CD4-positive, alpha-beta T cell treated with Interleukin-6 for 4 hours (primary cell): ENCODE measurements around the gene TIGD3.
"Not testable (repeated sequence)": the region's sequence is repeated elsewhere in the genome, so short reads cannot be mapped to it uniquely, and the experiment has no call there.

Experiments used
- DNase-seq: peaks from one replicate; pipeline ENCODE4 v3.0.0-alpha.2; 2020; ENCODE audit warnings: mixed read lengths

The TIGD3 gene

GRCh38 chr11:65327021-65327420, 27.5 kb upstream of the TIGD3 start:
- DNase-seq: no peak

- no peak for DNase-seq
Measured at GRCh38 chr11:65329478-65329877, 25.1 kb upstream of the TIGD3 start.

GRCh38 chr11:65329944-65330403, 24.6 kb upstream of the TIGD3 start:
- peak; percentile 92 for DNase-seq

DNA sequence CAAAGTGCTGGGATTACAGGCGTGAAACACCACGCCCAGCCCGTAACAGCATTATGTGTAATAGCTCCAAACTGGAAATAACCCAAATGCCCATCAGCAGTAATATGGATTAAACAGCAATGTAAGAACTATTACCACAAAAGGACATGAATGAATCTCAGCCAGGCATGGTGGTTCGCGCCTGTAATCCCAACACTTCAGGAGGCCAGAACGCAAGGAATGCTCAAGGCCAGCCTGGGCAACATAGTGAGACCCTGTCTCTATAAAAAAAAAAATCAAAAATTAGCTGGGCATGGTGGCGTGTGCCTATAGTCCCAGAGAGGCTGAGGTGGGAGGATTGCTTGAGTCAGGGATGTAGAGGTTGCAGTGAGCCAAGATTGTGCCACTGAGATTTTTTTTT, 24.0 kb upstream of the TIGD3 start:
- no peak for DNase-seq

DNA sequence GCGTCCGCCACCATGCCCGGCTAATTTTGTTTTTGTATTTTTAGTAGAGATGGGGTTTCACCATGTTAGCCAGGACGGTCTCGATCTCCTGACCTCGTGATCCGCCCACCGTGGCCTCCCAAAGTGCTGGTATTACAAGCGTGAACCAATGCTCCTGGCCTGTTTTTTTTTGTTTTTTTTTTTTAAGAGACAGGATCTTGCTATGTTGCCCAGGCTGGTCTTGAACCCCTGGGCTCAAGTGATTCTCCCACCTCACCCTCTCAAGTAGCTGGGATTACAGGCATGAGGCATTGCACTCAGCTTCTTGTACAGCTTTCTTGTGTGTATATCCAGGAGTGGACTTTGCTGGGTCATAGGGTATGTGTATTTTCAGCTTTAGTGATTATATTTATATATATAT, 22.0 kb upstream of the TIGD3 start:
- not testable (repeated sequence) for DNase-seq

DNA sequence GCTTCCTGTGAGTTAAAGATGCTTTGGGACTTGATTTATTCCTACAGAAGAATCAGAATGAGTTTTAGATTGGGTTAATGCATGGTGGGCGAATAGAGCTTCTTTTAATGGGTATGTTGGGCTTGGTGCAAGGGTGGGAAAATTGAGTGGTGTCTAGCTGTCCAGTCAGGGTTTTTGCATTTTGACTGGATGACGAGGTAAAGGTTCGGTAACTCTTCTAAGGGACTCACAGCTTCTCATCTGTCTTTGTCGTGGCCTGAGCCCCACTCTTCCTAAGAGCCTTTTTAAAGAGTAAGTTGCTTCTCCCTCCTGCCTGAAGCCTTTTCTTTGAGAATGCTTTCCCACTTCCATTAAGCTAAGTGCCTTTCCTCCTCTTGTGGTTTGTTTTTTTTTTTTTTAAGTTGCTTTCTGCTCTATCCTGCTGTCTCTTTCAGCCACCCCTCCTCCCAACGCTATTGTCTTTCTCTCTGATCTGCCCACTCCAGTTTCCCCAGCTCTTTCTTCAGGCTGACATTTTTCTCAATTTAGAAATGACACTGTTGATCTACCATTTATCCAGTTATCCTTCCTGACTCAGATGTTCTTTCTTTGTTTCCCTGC, 19.8 kb upstream of the TIGD3 start:
- DNase-seq: no peak

GRCh38 chr11:65338676-65339075, 15.9 kb upstream of the TIGD3 start:
- no peak for DNase-seq

- DNase-seq: no peak
Measured at GRCh38 chr11:65340226-65340625, 14.3 kb upstream of the TIGD3 start.

- DNase-seq: no peak
Measured at GRCh38 chr11:65341856-65342255, 12.7 kb upstream of the TIGD3 start.

GRCh38 chr11:65351511-65351910, 3.0 kb upstream of the TIGD3 start:
- DNase-seq: no peak

GRCh38 chr11:65352783-65353182, 1.8 kb upstream of the TIGD3 start:
- no peak for DNase-seq

- DNase-seq: no peak
Measured at GRCh38 chr11:65353376-65353775, 1.2 kb upstream of the TIGD3 start.

DNA sequence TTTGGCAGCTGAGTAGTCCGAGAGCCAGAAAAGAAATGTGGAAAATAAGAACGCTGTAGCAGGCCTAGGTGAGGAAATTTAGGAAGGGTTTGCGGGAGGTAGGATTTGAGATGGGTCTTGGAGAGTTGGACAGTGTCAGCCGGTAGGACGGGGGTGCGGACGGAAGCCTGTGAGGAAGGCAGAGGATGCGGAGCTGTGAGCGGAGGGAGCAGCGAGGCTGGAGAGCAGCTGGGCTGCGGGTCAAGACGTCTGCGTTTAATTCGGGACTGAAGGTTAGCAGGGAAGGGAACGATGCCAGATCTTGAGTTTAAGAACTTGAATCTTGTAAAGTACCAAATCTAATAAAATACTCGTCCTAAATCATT, 669 bp upstream of the TIGD3 start:
- DNase-seq: no peak

DNA sequence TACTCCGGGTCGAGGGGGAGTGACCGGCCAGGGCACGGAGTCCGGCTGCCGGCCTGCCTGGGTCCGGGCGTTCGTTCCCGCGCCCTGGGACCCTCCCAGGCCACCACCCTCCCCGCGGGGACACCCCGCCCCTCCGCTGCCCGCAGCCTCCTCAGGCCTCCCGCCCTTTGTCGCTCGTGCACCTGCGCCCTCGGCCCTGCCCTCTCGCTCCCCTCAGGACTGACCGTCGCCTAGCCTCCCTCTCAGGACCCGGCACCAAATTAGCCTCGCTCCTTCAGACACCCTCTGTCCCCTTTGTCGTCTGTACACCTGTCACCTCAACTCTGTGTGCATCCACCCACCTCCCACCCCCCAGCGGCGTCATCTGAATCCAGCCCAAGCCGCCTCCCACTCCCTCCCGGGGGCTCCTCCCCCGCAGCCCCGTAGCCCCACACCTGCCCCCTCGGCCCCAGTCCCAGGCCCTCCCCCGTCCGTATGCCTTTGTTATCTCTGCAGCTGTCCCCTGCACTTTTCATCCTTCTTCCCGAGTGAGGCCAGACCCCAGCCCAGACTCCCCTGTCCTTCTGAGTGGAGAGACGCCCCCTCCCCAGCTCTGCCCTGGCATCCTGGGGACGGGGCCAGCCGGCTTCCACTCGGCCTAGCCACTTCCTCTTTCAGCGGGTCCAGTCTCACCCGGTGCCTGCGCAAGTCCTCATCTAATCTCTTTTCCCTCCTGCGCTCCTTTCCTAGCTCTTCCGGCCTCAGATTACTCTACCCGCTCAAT, 643 bp downstream of the TIGD3 start:
- DNase-seq: peak; percentile 70

- no peak for DNase-seq
Measured at GRCh38 chr11:65355776-65356393, 1.3 kb downstream of the TIGD3 start.

- DNase-seq: no peak
Measured at GRCh38 chr11:65356394-65356972, 1.9 kb downstream of the TIGD3 start.

GRCh38 chr11:65357856-65358356, 3.4 kb downstream of the TIGD3 start:
- no peak for DNase-seq

DNA sequence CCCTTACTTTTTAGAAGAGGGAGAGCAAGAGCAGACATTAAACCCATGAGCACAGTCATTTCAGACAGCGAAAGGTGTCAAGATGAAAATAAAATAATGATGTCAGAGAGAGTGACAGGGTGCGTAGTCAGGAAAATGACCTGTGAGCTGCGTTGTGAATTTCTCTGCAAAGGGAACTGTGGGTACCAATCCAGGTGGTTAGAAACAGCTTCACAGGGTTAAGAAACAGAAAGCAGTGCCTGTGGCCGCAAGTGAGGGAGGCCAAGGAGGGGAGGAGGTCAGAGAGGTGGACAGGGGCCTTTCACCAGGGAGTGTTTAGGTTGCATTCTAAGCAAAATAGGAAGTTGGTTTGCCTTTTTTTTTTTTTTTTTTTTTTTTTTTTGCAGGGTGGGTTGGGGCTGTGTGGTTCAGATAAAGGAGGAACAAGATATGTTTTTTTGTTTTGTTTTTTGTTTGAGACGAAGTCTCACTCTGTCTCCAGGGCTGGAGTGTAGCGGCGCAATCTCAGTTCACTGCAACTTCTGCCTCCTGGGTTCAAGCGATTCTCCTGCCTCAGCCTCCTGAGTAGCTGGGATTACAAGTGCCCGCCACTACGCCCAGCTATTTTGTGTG, 7.9 kb downstream of the TIGD3 start:
- DNase-seq: no peak

- DNase-seq: no peak
Measured at GRCh38 chr11:65362966-65363365, 8.4 kb downstream of the TIGD3 start.

- DNase-seq: no peak
Measured at GRCh38 chr11:65363770-65364169, 9.2 kb downstream of the TIGD3 start.

GRCh38 chr11:65366340-65366773, 11.8 kb downstream of the TIGD3 start:
- DNase-seq: peak; percentile 47

DNA sequence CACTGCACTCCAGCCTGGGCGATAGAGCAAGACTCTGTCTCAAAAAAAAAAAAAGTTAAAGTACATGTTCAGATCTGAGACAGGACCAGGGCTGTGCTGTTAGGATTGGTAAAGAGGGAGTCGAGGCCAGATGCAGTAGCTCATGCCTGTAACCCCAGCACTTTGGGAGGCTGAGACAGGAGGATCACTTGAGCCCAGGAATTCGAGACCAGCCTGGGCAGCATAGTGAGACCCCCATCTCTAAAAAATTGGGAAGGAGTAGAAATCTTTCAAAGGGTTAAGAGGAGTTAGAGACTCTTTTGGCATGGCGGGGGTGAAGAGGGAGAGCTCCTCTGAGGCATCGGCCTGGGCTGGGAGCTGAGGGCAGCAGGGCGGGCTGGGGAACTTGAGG, 16.1 kb downstream of the TIGD3 start:
- no peak for DNase-seq
